Effector CD8-positive, alpha-beta T cell (primary cell): ENCODE data around the gene ATP1B2.
A peak's percentile ranks its signal among the peaks of the same experiment; 100 is the strongest.
"Not testable (repeated sequence)": the region's sequence is repeated elsewhere in the genome, so short reads cannot be mapped to it uniquely, and the experiment has no call there.

Source experiments
- DNase-seq: peaks from one replicate; lab custom pipeline; 2025; lab: John Stamatoyannopoulos, UW
- total RNA-seq, 4 experiments: gene quantifications; one replicate each; lab custom pipeline; 2026; lab: John Stamatoyannopoulos, UW

ATP1B2 gene
- 0 to 0.61 (median 0.47) reads per million in 4 experiments for total RNA-seq

- DNase-seq: peak; percentile 85
These were observed at the start of gene ATP1B2 for GRCh38 chr17:7650509-7651096. Gene ATP1B2, plus strand, starts transcription at chr17:7650926. Its CDS starts 593 bp downstream, at chr17:7651519.

DNA sequence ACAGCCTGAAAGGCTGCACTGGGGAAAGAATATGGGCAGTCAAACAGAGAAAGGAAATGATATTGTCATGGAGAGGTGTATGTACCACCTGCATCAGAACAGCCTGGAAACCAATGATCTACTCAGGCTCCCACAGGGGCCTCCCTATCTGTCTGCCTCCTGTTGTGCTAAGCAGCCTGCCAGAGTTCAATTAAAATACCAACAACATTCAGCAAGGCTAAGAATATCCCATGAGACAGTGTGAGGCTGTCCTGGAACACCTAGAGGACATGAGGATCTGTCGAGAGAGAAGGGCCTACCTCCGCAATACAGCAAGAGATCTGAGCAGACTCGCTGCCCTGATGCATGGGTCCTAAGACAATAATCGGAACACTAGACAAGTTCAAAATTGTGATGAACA, 44.4 kb upstream of the ATP1B2 start:
- no peak for DNase-seq

- DNase-seq: no peak
These were observed 40.1 kb upstream of the ATP1B2 start for GRCh38 chr17:7610641-7611040.

DNA sequence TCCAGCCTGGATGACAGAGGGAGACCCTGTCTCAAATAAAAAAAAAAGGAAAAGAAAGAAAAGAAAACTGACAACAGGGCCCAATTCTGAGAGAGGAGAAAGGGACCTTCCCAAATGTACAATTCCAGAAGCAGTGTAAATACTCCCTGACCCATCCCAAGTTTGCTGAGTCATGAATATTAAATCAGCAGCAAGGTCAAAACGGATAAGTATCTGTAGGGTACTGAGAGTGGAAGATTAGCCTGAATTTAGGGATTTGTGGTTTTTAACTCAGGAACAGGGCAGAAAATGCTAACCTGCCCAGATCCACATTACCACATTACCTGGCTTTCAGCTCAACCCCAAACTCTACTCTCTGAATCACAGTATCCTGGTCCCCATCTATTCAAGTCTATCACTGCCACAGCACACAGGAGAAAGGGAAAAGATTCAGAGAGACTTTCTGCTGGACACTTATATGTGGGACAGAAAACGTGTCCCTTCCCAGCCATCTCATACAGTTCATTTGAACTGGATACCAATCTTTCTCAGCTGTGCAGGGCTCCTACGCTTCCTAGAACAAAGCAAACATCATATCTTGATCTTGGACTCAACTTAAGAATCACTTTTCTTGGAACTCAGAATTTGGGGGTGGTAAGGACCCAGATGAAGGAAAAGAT, 39.0 kb upstream of the ATP1B2 start:
- no peak for DNase-seq

DNA sequence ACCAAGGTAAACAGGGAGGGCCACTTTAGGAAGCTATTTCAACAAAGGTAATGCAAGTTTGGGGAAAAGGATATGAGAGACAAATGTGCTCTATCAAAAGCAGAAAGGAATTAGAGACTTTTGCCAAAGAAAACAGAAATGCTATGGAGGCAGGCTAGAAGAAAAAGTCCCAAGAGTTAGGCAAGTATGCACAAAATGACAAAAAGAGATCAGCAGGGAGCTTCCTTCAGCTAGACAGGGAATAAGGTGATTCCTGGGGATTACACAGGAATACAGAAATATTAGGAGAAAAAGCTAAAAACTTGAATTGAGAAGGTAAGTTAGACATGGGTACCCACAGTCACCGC, 38.5 kb upstream of the ATP1B2 start:
- no peak for DNase-seq

DNA sequence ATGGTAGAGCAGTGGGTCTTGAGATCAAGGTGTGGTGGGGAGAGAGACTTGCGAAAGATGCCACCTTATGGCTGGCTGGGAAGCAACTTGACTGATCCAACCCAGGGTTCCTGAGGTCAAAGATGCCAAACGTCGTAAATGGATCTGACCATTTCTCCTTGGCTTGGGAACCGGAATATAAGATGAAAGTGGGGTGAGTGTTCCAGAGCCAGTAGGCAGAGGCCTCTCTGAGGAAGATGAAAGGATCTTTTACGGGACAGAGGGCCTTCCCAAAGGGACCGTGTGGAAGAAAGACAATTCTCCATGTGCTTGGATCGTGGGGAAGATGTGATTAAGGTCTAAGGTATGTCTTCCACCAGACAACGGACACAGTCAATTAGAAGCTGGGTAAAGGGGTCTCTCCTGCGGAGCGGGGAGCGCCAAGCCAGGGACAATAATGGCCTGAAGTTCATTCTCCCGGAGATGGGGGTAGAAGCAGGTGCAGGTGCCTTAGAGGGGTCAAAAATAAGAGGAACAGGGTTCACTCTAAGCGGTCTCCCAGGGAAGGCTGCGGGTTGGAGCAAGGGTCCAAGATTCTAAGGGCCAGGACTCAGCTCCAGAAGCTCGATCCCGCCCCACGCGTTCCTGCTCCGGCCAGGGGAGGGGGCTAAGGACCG, 36.8 kb upstream of the ATP1B2 start:
- no peak for DNase-seq

DNA sequence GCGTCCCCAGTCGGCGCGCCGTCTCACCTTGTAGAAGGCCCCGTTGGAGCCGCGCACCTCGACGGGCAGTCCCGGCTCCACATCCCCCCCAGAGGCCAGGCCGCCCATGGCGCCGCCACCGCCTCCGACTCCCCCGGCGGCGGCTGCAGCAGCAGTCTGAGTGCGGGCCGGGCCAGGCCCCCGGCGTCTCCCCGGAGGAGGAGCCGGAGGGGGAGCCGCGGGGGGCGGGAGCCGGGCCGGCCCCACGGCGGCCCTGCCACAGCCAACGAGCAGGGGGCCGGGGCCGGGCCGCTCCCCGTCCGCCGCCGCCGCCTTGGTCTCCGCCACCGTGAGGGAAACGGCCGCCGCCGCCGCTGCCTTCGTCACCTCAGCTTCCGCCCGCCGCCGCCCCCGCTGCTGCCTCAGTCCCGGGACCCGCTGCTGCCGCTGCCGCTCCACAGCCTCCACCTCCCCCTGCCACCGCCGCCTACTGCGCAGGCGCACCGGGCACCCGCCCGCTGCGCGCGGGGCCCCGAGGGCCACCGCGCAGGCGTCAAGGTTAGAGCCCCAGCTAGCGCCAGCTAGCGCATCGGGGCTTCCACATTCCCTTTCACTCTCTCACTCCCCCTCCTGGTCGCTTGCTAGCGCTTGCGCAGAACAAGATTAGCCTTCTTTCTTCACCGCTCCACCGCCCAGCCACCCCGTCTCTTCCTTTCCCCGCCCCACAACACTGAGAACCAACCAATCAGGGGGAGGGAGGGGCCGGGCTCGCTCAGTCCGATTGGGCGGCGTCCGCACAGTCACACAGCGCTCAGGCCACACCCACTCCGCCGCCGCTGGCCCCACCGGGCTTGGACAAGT, 36.1 kb upstream of the ATP1B2 start, which contains the start of gene FXR2:
FXR2 (minus strand) TSS at position 473 of the 840 bp plus-strand sequence; CDS start at position 108, 365 bp downstream.
- peak; percentile 97 for DNase-seq

- DNase-seq: no peak
These were observed 35.4 kb upstream of the ATP1B2 start for GRCh38 chr17:7615265-7615747.

DNA sequence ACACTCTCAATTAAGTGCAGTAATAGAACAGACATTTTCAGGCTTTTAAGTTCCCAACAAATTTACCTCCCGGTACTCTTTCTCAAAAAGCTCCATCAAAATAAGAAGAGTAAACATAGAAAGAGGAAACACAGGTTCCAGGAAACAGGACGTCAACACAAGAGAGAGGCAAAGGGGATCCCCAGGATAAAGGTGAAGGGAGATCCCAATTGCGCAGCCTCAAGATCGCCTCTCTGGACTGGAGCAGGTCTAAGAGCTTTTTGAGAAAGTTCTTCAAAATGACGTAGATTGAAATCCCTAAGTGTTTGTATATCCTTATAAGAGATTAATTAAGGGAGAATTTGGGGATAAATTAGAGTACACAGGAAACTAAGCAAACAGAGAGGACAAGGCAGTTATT, 32.1 kb upstream of the ATP1B2 start:
- DNase-seq: no peak

DNA sequence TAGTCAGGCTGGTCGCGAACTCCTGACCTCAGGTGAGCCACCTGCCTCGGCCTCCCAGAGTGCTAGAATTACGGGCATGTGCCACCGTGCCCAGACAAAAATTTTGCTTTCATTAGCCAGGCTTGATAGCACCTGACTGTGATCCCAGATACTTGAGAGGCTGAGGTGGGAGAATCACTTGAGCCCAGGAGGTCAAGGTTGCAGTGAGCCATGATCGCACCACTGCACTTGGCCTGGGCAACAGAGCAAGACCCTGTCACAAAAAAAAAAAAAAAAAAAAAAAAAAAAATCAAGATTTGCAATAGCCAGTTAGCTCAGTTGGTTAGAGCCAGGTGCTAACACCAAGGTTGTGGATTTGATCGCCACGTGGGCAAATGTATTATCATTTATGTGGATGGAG, 29.9 kb upstream of the ATP1B2 start:
- no peak for DNase-seq

DNA sequence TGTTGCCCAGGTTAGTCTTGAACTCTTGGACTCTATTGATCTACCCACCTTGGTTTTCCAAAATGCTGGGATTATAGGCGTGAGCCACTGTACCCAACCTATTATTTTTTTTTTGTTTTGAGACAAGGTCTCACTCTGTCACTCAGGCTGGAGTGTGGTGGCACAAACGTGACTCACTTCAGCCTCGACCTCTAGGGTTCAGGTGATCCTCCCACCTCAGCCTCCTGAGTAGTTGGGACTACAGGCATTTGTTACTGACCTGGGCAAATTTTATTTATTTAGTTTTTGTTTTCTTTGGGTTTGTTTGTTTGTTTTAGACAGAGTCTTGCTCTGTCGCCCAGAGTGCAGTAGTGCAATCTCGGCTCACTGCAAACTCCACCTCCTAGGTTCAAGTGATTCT, 27.1 kb upstream of the ATP1B2 start:
- no peak for DNase-seq

DNA sequence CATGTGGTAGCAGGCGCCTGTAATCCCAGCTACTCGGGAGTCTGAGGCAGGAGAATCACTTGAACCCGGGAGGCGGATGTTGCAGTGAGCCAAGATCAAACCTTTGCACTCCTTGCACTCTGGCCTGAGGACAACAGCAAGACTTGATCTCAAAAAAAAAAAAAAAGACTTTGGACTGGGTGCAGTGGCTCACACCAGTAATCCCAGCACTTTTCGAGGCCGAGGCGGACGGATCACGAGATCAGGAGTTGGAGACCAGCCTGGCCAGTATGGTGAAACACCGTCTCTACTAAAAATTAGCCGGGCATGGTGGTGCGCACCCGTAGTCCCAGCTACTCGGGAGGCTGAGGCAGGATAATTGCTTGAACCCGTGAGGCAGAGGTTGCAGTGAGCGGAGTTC, 25.0 kb upstream of the ATP1B2 start:
- DNase-seq: not testable (repeated sequence)

DNA sequence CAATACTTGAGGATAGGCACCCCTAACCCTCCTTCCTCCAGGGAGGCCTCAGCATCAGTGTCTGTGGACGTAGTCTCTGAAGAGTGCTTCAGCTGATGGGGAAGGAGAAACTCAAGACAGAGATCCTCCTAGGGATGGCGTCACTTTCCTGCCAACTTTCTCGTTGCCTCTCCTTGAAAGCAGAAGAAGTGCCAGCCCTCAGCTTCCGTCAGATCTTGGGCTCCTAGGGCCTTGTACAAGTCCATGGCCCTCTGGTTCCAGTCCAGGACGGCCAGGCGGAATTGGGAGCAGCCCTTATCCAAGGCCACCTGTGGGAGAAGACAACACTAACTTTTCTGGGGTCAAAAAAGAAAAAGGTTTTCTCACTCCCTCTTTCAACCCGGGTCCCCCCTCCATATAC, 24.4 kb upstream of the ATP1B2 start:
- no peak for DNase-seq

DNA sequence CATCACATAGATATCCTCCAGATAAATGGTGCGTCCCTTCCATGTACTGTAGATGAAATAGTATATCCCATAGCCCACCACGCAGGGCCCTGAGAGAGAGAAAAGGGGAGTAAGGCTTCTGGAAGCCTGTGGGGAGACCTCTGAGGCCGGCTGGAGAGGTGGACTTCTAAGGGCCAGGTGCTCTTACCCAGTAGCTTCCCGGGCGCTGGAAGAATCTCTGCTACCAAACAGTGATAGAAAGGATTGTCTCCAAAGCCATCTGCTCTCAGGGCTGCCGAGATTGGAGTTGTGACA, 23.8 kb upstream of the ATP1B2 start:
- no peak for DNase-seq

- peak; percentile 85 for DNase-seq
These were observed 23.2 kb upstream of the ATP1B2 start, which contains the start of gene SAT2 for GRCh38 chr17:7627250-7628121. Gene SAT2, minus strand, starts transcription at chr17:7627821. Its CDS starts 186 bp downstream, at chr17:7627635.

DNA sequence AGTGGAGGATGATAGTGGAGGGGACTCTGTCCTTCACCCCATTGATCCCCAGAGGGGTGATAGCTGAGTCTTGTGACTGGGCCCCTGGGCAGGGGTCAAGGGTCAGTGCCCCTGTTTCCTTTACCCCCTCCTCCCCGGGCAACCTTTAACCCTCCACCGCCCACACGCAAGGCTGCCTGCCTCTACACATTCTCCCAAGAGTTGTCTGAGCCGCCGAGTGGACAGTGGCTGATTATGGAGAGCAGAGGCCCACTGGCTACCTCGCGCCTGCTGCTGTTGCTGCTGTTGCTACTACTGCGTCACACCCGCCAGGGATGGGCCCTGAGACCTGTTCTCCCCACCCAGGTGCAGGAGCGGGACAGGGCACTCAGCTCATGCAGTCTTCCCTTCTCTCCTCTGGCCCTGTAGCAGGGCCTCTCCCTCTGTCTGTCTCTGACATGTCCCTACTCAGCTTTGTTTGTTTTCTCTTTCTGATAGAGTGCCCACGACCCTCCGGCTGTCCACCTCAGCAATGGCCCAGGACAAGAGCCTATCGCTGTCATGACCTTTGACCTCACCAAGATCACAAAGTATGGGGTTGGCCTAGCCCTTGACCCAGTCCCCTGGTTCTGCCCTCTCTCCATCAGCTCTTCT, 20.7 kb upstream of the ATP1B2 start, which contains the start of gene SHBG:
SHBG (plus strand) TSS at position 197 of the 633 bp plus-strand sequence; CDS start at position 235, 38 bp downstream.
- DNase-seq: no peak

DNA sequence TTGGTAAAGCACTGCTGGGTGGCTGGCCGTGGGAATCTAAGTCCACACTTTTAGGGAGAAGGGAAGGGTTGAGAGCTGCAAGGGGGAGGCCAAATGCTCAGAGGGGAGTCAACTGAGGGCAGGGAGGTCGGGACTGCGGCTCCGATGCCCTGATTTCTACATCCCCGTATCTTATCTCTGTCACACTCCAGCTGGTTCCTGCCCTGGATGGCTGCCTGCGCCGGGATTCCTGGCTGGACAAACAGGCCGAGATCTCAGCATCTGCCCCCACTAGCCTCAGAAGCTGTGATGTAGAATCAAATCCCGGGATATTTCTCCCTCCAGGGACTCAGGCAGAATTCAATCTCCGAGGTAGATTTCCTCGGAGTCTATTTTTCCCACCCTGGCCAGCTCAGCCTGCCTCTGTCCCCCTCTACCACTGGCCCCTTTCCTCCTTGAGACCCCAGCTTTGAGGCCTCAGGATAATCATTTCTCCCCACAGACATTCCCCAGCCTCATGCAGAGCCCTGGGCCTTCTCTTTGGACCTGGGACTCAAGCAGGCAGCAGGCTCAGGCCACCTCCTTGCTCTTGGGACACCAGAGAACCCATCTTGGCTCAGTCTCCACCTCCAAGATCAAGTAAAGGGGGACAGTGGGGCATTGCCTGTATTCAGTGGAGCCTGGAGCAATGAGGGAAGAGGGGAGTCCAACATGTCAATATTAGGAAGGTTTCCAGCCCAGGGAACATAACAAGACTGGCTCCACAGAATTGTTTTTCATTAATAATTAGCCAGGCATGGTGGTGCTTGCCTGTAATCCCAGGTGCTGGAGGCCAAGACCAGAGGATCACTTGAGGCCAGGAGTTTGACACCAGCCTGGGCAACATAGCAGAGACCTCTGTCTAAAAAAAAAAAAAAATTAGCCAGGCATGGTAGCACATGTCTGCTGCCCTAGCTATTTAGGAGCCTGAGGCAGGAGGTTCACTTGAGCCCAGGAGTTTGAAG, 19.0 kb upstream of the ATP1B2 start:
- no peak for DNase-seq

- DNase-seq: no peak
These were observed 18.2 kb upstream of the ATP1B2 start for GRCh38 chr17:7632492-7632894.

DNA sequence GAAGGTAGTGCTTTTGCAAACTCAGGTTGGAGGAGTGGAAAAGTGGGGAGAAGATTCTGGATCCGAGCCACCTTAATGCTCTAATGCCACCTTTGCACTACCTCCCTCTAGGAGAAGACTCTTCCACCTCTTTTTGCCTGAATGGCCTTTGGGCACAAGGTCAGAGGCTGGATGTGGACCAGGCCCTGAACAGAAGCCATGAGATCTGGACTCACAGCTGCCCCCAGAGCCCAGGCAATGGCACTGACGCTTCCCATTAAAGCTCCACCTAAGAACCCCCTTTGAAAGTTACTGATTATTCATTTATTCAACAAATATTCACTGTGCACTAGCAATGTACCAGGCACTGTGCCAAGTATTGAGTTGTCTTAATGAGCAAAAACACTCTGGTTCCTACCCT, 17.6 kb upstream of the ATP1B2 start:
- no peak for DNase-seq
